ENCODE data around the gene GPER1. TPM values are rescaled to one million over a fixed set of nuclear protein-coding genes. Genes with fewer than 3 reads are reported as not detected.

Gene GPER1
- total RNA-seq, 1 donor from 2014 or later: 1.2 TPM

DNA sequence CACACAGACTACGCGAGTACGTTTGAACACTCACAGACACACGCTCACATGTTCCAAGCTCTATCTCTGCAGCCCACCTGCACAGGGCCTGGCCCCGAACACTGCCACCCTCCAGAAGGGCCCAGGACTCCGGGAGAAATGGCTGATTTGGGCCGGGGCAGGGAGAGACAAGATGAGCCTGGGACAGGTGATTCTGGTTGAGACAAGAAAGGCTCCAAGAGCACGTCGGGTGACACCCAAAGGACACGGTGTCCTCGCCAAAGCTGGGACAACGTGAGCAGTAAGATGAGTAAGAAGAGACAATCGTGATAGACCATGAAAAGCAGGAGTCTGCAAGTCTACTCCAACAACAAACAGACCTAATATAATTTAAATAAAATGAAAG is 9.2 kb downstream of the GPER1 start:
- Mint-ChIP-seq H3K27me3 (ENCODE audit: insufficient read depth, low read depth) (peaks cover 12% of the 10 kb centered on the region), H3K36me3 (peaks cover 10% of the 10 kb centered on the region), H3K9me3 (no peaks in the 10 kb centered on the region), H3K4me1 (peaks cover 50% of the 10 kb centered on the region), H3K4me3 (no peak overlapping the region), H3K27ac (no peak overlapping the region)
- no peak overlapping the region for H2AFZ ChIP-seq (replicated peaks)
- peaks cover 21% of the 10 kb centered on the region for H4K20me1 ChIP-seq (ENCODE audit: low read depth)
- no peak overlapping the region for H3K4me2 ChIP-seq
- no peaks in the 10 kb centered on the region for H3K9me3 ChIP-seq (ENCODE audit: low read depth)
- no peak overlapping the region for H3K27ac ChIP-seq
- no peak for TF ChIP-seq EZH2phosphoT487 (IDR thresholded peaks at IDR 0.05)
- no peak for TF ChIP-seq EZH2 (IDR thresholded peaks at IDR 0.05)
- TF ChIP-seq CTCF (IDR thresholded peaks at IDR 0.05): no peak
- H3K79me2 ChIP-seq (ENCODE audit: low read depth): peaks cover 12% of the 10 kb centered on the region
- H3K9ac ChIP-seq: no peak overlapping the region
- H3K4me3 ChIP-seq: no peak overlapping the region
- H3F3A ChIP-seq (ENCODE audit: low read depth): peaks cover 3% of the 10 kb centered on the region
- no peaks in the 10 kb centered on the region for H3K4me1 ChIP-seq
- no peaks in the 10 kb centered on the region for H3K27me3 ChIP-seq
- no peaks in the 10 kb centered on the region for H3K36me3 ChIP-seq
- no peak for DNase-seq (ENCODE audit: low spot score)

- H3K4me1 ChIP-seq: no peaks in the 10 kb centered on the region
- H3K36me3 ChIP-seq: no peaks in the 10 kb centered on the region
- H3K27me3 ChIP-seq: no peaks in the 10 kb centered on the region
- Mint-ChIP-seq H3K27ac (peak overlapping the region; percentile 20), H3K36me3 (peaks cover 12% of the 10 kb centered on the region), H3K4me1 (peaks cover 55% of the 10 kb centered on the region), H3K9me3 (no peaks in the 10 kb centered on the region), H3K4me3 (no peak overlapping the region), H3K27me3 (ENCODE audit: insufficient read depth, low read depth) (peaks cover 10% of the 10 kb centered on the region)
- H3K79me2 ChIP-seq (ENCODE audit: low read depth): peaks cover 24% of the 10 kb centered on the region
- no peak for DNase-seq (ENCODE audit: low spot score)
- H3F3A ChIP-seq (ENCODE audit: low read depth): peaks cover 3% of the 10 kb centered on the region
- no peak overlapping the region for H3K4me3 ChIP-seq
- H3K9me3 ChIP-seq (ENCODE audit: low read depth): no peaks in the 10 kb centered on the region
- no peak overlapping the region for H3K4me2 ChIP-seq
- no peak overlapping the region for H2AFZ ChIP-seq (replicated peaks)
- no peak overlapping the region for H3K27ac ChIP-seq
- TF ChIP-seq CTCF (IDR thresholded peaks at IDR 0.05): no peak
- no peak for TF ChIP-seq EZH2 (IDR thresholded peaks at IDR 0.05)
- no peak for TF ChIP-seq EZH2phosphoT487 (IDR thresholded peaks at IDR 0.05)
- no peak overlapping the region for H3K9ac ChIP-seq
- peaks cover 23% of the 10 kb centered on the region for H4K20me1 ChIP-seq (ENCODE audit: low read depth)
Observed at GRCh38 chr7:1098243-1099153, 10.6 kb downstream of the GPER1 start.

GRCh38 chr7:1099154-1099542 is 11.2 kb downstream of the GPER1 start:
- peaks cover 12% of the 10 kb centered on the region for H3K36me3 Mint-ChIP-seq
- H3K4me1 Mint-ChIP-seq: peaks cover 56% of the 10 kb centered on the region
- H2AFZ ChIP-seq (replicated peaks): no peak overlapping the region
- no peak overlapping the region for H3K4me3 ChIP-seq
- no peak for DNase-seq (ENCODE audit: low spot score)
- peaks cover 3% of the 10 kb centered on the region for H3F3A ChIP-seq (ENCODE audit: low read depth)
- H3K4me3 Mint-ChIP-seq: no peak overlapping the region
- no peaks in the 10 kb centered on the region for H3K4me1 ChIP-seq
- H3K9ac ChIP-seq: no peak overlapping the region
- H3K79me2 ChIP-seq (ENCODE audit: low read depth): peaks cover 31% of the 10 kb centered on the region
- peaks cover 23% of the 10 kb centered on the region for H4K20me1 ChIP-seq (ENCODE audit: low read depth)
- H3K27ac ChIP-seq: peak overlapping the region; percentile 46
- no peaks in the 10 kb centered on the region for H3K27me3 ChIP-seq
- no peak overlapping the region for H3K27ac Mint-ChIP-seq
- H3K36me3 ChIP-seq: no peaks in the 10 kb centered on the region
- peaks cover 9% of the 10 kb centered on the region for H3K27me3 Mint-ChIP-seq (ENCODE audit: insufficient read depth, low read depth)
- no peaks in the 10 kb centered on the region for H3K9me3 Mint-ChIP-seq
- TF ChIP-seq EZH2 (IDR thresholded peaks at IDR 0.05) (no peak), CTCF (IDR thresholded peaks at IDR 0.05) (no peak), EZH2phosphoT487 (IDR thresholded peaks at IDR 0.05) (no peak)
- H3K4me2 ChIP-seq: no peak overlapping the region
- H3K9me3 ChIP-seq (ENCODE audit: low read depth): no peaks in the 10 kb centered on the region
